Hematopoietic multipotent progenitor cell treated with erythropoietin and hydrocortisone succinate and interleukin-3 and kit ligand, for 6 days (in vitro differentiated cells): ENCODE data around the gene PAX6.

ENCODE experiments used
- DNase-seq: peaks from one replicate; pipeline ENCODE4 v3.0.0-alpha.2; 2015

The PAX6 gene

DNA sequence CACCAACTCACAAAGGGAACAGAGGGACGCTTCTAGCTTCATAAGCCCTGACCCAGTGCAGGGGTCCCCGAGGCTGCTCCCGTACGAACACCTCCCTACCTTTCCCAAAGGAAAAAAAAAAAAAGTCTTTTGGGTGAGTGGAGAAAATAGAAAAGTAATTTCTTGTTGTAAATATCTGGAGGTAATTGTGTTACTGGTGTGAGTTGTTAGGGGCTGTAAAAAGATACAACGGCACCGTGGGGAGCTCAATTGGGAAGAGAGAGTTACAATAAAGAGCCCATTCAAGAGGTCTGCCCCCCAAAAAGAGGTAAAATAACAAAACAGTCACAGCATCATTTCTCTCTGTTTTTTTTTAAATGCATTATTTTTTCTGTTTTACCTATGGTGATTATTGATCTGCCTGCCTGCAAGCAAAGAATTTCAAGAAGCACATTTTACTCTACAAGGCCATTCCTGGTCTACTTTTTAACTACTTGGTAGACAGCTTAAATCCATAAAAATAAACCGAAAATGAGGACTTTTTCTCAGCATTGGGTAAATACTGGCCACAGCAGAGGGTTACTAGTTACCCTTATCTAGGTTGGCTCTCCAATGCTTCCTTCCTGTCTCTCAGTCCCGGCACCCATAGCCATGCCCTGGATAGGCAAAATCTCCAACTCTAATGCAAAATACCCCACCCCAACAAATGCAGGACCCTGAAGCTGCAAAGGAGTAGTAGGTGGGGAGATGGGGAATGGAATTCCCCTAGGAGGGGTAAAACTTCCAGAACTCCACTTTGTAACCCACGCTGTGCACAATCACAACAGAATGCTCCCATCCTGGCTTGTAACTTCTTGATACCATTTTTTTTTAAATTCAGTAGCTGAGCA, 3.1 kb downstream of the PAX6 start:
- DNase-seq = no peak

DNA sequence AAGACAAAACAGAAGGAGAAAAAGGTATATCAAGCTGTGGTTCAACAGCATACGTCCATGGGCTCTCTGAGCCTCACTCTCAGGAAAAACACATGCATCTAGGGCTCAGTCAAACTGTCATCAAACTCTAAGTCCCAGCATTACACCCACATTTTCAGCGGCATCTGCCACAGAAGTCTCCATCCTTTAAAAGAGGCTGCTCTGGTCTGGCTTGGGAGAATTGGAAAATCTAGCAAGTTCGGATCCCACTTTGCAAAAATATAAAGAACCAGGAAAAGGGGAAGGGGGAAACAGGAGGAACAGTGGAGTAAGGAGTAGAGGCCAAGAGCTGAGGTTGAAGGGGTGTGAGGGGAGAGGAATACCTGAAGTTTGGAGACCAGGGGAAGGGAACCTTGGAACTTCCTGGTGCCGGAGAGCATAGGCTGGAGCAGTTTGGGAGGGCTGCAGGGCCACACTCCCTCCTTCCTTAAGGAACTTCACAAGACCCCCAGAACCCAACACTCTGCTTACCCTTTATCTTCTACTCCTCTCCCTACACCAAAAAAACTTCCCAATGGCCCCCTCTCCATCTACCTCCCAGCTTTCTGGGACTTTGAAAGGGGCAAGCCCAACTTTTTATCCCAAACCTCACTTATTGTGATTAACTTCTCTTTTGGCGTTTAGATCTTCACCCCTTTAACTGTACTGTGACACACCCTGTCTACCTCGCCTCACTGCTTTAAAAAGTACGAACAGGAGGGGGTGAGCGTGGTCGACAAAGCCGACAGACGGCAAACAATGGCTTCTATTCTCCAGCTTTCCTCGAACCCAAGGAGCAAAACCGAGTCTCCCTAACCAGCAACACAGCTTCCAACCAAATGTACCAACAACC, 4.0 kb downstream of the PAX6 start:
- no peak for DNase-seq

DNA sequence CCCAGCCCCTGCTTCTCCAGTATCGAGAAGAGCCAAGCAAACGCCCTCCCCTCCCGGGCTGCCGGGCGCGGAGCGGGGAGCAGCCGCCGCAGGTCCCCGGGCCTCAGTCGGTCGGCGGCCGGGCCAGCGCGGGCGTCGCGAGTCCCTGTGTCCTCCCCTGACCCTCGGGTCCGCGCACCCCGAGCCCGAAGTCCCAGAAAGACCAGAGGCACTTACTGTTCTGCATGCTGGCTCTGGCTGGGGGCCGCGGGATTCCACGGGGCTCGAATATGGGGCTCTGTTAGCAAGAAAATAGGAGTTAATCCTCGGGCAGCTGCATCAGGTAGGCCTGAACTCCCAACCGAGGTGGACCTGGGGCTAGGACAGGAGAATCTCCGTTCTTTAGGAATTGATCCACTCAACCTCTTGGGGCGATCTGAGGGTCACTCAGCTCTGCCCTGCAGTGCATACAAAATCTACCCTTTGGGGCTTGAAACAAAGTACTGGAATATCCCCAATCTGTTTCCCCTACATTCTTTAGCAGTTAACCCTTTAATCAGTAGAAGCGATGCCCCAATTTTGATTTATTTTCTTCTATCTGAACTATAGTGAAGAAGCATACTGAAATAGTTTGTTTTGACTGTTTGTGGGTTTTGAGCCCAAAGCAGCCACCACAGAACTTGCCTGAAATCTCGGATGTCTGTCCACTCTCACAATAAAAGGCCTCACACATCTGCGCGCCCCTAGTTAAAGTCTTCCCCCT, 4.8 kb downstream of the PAX6 start:
- DNase-seq = no peak

DNA sequence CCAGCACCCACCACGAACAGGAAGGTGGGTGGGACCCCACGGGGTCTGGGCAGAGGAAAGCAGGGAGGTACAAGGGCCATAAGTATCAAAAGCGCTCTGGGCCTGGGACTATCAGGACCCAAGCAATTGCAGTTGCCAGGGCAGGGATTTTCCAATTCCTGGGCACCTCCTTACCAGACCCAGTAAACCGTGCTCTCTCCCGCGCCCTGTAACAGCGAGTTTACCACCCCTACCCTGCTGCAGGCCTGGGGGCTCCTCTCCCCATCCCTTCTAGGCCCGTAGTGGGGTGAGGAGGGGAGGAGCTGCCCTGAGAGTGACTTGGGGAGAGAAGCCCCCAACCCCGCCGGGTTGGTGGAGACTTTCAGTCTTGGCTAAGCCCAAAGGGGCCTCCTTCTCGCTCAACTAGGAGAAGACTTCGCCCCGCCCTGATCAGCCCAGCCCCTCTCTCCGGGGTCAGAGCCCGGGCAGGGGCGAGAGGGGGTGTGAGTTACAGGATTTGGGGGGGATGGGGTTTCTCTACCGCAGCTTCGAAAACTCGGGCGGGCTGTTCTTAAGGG, 5.4 kb downstream of the PAX6 start:
- DNase-seq = no peak

DNA sequence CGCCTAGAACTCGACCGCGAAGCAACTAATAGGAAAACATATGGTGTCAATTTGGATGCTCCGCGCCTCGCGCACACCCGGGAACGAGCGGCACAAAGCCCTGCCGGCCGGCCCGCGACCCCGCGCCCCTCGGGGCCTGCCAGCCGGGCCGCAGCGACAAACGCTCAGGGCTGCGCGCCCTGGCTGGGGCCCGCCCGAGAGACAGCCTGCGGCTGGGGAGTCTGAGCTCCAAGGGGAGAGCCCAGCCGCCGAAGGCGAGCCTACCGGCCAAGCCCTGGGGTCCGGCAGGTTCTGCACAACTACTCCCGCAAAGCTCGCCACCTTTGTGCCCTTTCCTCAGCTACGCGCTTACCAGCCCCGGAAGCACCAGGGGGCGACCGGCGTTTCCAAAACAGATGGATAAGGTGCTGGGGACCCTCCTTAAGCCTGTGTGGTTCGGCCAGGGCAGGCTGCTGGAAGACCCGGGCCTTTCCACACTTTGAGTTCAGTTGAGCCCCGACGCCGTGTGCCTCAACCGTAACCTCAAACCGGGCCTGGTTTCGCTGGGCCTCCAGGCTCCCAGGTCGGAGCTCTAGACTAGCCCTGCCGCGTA, 6.0 kb downstream of the PAX6 start:
- no peak for DNase-seq

DNA sequence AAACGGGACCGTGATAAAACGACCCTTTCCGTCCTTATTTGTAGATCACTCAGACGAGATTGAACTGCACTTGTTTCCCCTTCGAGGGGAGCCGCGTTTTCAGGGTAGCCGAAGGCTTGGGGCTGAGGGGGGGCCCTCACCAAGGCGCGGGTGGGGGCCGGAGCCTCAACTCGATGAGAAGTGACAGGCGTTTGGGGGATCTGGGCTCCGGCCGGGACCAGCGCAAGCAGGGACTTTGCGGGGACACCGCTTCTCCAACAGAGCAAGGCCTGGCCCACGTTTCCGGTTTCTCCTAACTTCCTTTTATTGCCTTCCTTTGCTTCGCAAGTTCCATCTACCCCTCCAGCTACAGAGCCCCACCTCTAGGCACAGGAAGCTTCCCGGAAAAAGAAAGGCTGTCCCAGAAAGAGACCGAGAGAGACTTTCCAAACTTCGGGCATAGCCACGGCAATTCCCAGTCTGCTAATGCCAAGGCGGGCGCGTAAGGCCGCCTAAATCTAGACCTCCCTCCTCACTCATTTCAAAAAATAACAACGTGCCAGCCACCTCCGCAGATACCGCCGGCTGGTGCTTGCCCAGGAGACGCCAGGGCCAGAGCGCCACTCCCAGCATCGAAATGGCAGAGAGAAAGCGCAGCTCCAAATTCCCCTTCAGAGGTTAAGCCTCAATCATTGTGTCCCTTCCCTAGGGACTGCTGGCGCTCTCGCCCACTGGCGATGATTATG, 6.6 kb downstream of the PAX6 start:
- DNase-seq = no peak

DNA sequence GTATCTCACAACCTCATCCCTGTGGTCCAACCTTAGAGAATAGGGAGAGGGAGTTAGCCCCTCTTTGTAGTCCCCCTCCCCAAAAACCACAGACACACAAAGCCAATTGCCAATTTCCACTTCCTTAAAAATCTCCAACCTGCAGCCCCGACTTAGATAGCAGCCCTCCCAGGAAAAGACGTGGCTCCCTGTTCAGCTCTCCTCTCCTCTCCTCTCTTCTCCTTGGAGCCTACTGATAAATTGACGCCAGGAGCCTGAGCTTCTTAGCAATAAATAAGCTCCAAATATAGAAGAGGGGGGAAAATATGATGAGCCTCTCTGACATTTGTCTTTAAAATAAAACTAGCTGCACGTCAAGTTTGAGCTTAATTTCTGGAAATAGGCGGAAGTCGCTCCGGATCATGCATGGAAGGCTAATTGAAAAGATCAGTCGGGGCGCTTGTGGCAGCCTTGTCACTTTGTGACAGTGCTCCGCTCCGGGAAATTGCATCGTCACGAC, 7.3 kb downstream of the PAX6 start:
- DNase-seq = no peak

DNA sequence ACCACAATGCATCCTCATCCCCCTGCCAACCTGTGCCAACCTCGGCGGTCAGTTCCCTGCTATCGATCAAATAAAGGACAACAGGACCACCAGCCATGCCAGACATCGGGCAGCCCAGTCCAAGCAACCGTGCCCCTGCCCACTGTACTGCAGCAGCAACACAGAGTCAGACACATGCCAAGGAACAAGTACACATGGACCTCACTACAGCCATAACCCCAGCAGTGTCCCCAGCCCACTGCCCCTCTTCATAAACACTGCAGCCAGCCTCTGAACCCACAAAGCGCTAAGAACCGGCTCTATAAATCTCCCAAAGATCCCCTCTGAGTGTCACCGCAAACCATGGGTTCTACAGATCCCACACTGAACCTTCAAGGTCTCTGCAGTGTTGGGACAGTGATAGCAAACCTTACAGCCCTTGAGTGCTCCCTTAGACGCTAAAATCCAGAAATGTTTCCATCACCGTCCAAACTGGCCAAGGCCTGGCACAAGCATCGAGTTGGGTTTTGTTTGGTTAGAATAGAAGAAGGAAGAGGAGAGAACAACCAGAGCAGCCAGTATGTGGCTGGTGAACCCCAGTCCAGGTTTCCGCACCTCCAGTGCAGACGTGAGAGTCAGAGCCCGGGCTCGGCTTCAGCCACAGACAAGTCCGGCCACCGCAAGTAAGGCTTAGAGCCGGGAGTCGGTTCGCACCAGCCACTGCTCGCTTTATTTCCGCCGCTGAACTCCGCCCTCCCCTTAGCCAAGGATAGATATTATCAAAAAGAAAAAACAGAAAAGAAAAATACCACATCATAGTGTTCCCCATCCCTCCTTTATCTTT, 7.9 kb downstream of the PAX6 start:
- no peak for DNase-seq

DNA sequence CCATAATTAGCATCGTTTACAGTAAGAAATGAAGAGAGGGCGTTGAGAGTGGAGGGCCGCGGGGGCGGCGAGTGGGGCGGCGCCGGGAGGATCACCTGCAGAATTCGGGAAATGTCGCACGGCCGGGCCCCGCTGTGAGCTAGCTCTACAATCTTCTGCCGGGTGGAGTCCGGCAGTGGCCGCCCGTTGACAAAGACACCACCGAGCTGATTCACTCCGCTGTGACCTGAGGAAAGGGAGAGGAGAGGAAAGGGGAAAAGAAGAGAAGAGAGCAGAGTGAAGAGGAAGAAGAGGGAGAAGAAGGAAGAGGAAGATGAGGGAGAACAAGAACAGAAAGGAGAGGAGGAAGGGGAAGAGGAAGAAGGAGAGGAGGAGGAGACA, 8.5 kb downstream of the PAX6 start:
- DNase-seq = no peak

DNA sequence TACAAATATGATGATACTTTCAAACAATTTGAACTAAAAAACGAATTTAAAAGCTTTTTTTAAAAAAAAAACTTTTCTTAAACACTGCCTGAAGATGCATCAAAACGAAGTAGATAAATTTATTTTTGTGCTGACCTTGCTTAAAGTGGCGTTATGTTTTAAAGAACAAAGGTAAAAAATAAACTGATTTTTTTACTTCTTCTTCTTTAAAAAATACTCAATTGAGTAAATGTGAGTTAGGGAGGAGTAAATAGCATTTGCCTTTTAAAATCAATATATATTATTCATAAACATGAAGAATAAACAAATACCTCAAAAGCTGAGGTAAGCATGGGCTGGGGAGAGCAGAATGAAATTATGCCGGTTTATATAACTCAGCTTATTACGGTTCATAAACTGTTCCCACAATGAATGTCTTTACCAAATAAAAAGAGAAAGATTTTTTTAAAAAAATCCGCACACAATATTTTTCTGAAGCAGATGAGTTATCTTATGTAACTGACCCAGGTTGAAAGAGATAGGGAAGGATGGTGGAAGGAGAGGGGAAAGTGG, 9.0 kb downstream of the PAX6 start:
- DNase-seq = no peak

DNA sequence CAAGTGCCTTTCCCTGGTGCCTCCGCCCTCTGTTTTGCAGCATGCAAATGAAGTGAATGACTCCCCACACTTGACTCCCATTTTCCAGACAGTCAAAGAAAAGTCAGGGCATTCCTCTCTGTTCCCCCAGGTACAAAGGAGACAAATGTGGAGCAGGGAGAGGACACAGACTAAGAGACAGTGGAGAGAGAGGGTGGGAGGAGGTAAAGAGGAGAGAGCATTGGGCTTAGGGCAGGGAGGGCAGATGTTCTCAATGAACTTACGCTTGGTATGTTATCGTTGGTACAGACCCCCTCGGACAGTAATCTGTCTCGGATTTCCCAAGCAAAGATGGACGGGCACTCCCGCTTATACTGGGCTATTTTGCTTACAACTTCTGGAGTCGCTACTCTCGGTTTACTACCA, 9.8 kb downstream of the PAX6 start:
- DNase-seq = no peak

DNA sequence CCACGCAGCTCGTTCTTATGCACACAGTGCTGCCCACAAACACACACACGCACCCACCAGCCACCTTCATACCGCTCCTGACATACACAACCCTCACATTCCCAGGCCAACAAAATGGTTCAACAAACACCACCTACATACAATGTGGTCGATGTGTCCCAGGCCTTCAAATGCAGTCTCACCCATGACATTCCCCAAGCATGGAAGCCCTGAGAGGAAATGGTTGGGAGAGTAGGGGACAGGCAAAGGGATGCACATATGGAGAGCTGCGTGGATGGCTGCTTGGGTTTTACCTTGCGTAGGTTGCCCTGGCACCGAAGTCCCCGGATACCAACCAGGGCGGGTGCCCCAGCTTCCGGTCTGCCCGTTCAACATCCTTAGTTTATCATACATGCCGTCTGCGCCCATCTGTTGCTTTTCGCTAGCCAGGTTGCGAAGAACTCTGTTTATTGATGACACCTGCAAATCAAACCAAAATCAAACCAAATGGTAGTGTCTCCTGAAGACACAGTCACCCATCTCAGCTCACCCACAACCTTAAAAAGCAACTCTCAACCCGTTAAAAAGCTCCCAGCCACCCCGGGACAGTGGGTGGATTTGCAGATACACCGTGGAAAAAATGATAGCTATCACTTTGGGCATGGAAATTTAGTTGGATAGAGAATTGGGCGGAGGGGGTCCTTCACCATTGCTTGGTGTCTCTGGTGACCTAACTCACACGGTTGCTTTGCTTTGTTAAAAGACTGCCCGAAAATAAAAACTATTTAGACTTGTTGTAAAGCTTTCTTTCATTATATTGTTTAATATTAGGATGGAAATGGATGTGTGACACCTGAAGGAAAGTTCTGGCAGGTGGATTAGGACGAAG, 10.5 kb downstream of the PAX6 start:
- DNase-seq = no peak

DNA sequence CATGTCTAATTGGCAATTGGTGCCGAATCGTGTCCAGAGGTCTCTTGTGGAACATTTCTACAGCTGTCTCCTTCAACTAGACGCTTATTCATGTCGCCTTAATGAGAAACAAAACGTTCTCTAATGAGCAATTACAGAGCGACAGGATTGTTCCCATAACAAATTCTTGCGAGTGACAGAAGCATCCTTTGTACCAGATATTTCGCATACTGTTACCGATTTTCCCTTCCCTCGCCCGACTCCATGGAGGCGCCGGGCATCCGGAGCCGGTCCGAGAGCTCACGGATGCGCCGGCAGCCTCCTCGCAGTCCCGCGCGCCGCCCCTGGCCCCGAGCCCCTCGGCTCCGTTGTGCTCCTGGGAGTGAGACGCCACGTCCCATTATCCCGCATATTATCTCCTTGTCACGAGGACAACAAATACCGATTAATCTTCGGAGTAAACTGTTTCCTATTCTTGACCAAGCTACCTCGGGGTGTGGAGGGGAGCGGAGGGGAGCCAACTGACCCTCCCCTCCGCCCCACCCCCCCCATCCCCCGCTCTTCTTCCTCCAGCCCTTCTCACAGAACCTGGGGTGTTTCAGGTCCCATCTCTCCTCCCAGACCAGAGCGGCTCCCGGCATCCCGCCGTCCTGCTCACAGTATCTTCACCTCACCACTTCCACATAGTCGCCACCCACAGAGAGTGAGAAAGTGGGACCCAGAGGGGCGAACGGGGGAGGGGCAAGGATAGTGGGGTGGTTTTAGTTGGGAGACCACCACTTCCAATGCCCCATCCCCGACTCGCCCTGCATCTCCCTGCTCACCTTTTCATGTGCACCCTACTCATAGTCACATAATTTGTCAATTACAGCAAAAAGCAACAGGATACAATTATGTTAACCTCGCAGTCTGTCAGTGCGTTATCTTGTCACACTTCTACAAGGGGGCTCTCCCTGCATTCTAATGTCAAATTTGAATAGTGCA, 11.4 kb downstream of the PAX6 start:
- DNase-seq = no peak

DNA sequence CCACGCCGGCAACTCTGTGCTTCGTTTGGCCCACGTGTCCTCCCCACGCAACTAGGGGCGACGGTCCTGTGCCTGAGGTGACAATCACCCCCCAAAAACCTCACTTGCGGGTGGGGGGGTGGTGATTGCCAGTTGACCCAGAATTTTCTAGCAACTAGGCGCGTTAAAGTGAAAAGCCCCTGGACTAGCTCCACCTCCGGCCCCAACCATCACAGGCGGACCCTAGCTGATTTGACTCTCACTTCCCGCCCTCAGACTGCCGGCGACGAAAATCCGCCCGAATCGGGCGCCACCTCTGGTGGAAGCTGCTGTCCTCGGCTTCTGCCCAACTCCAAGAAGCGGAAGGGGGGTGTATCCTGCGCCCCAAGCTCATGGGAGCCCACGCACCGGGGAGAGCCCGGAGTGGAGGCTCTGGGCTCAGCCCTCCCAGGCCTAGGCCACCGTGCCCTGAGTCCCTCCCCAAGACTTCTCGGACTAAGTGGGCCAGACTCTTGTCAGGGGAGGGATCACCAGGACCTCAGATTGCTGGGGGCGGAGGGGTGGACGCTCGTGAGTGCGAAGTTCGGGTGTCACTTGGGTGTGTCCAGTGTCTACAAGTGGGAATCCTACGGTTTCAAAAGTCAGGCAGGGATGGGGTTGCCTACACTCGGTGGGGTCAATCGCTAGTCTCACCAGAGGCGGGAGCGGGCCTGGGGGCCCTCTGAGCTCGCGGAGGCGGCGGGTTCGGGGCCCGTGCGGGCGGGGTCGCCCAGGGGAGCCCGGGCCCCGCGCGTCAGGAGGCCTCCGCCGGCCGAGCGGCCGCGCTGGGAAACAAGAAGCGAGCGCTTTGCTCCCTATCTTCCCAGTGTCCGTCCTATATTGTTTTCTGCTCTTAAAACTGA, 12.3 kb downstream of the PAX6 start:
- DNase-seq = peak; percentile 37

DNA sequence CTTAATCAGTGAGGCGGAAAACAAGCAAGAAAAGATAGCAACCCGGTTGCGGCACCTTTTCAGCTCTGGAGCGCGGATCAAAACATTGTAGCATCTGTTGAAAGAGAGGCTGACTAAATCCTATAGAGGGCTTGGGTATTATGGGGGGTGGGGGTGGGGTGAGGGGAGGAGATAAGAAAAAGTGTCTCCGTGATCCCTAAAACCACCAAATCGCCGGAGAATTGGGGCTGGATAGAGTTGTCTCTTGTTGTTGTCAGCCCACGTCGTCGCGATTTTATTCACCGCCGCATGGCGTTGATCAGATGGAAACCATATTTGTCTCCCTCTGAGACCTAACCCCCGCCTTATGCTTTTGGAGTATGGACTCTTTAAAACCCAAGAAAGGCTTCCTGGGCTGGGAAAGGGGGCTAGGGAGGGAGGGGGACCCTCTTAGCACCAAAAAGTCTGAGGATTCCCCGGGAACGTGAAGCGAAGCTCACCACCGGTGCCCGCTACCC, 13.0 kb downstream of the PAX6 start:
- DNase-seq = no peak

DNA sequence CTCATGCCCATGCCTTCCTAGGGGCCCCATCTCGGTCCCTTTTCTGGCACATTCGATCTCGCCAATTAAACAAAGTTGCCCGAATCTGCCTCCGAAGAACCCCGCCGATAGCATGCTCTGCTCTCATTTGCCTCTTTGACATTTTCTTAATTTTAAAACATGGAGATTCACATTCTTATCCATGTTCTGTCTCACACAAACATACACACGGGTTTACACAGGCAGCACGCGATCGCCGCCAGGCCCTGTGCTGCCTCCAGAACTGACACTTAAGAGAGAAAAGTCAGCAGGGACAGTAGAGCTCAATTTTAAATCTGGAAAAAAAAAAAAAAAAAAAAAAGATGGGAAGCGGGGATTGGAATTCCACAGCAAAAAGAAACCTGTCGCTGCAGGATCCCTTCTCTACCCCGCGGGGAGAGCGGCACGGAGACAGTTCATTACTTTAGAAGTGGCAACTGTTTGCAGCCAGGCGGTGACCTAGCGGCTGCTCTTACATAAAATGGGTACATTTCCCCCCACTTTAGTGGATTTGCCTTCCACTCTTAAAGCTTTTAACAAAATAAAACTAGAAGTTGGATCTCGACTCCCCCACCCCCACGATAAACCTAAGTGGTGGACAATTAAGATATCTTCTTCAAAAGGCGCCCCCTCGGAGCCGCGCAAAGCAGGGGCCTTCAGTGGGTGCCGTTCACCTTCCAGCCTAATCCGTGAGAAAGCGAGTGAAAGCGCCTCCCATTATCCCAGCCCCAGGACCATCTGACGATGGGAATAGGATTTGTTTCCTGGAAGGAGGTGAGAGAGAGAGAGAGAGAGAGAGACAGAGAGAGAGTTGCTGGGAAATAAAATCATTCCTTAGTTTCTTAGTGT, 13.7 kb downstream of the PAX6 start:
- DNase-seq = no peak
